Islet of Langerhans (tissue), 1 donor: ENCODE data around the gene MACROD2.

Source experiments
- FAIRE-seq: peaks from one replicate; lab custom pipeline; 2011; peaks lifted over from hg19 to GRCh38; lab: Jason Lieb, UNC

The MACROD2 gene

GRCh38 chr20:15546525-15547023 is 1551.3 kb downstream of the MACROD2 start:
- no peak for FAIRE-seq

- no peak for FAIRE-seq
Observed at GRCh38 chr20:15547119-15547518, 1551.8 kb downstream of the MACROD2 start.

- FAIRE-seq, result no peak
Observed at GRCh38 chr20:15550116-15550870, 1555.0 kb downstream of the MACROD2 start.

- FAIRE-seq, result no peak
Observed at GRCh38 chr20:15555913-15556312, 1560.6 kb downstream of the MACROD2 start.

- no peak for FAIRE-seq
Observed at GRCh38 chr20:15556869-15557268, 1561.6 kb downstream of the MACROD2 start.

- no peak for FAIRE-seq
Observed at GRCh38 chr20:15561070-15561569, 1565.8 kb downstream of the MACROD2 start.

GRCh38 chr20:15561707-15562404 is 1566.5 kb downstream of the MACROD2 start:
- no peak for FAIRE-seq

- FAIRE-seq, result no peak
Observed at GRCh38 chr20:15563836-15564235, 1568.5 kb downstream of the MACROD2 start.

- peak; percentile 5 for FAIRE-seq
Observed at GRCh38 chr20:15564981-15565380, 1569.7 kb downstream of the MACROD2 start.

GRCh38 chr20:15565786-15566185 is 1570.5 kb downstream of the MACROD2 start:
- no peak for FAIRE-seq

GRCh38 chr20:15567219-15567618 is 1571.9 kb downstream of the MACROD2 start:
- no peak for FAIRE-seq

GRCh38 chr20:15570156-15570555 is 1574.8 kb downstream of the MACROD2 start:
- FAIRE-seq, result no peak

- no peak for FAIRE-seq
Observed at GRCh38 chr20:15571056-15571455, 1575.7 kb downstream of the MACROD2 start.

GRCh38 chr20:15575255-15575654 is 1579.9 kb downstream of the MACROD2 start:
- no peak for FAIRE-seq

GRCh38 chr20:15576411-15576810 is 1581.1 kb downstream of the MACROD2 start:
- FAIRE-seq, result no peak

GRCh38 chr20:15578113-15578512 is 1582.8 kb downstream of the MACROD2 start:
- no peak for FAIRE-seq

GRCh38 chr20:15579688-15580087 is 1584.4 kb downstream of the MACROD2 start:
- FAIRE-seq, result no peak

GRCh38 chr20:15582146-15582760 is 1586.9 kb downstream of the MACROD2 start:
- FAIRE-seq, result no peak

GRCh38 chr20:15584507-15584906 is 1589.2 kb downstream of the MACROD2 start:
- FAIRE-seq, result no peak

GRCh38 chr20:15593081-15593480 is 1597.8 kb downstream of the MACROD2 start:
- no peak for FAIRE-seq

GRCh38 chr20:15594158-15594695 is 1598.9 kb downstream of the MACROD2 start:
- no peak for FAIRE-seq

GRCh38 chr20:15596220-15596890 is 1601.0 kb downstream of the MACROD2 start:
- FAIRE-seq, result no peak
